ENCODE results near the gene ARHGEF4. TPM values are rescaled to one million over a fixed set of nuclear protein-coding genes. Genes with fewer than 3 reads are reported as not detected.

ARHGEF4 gene
- polyA plus RNA-seq, 3 donors = 0.05 TPM; not detected in 2

- H3K27me3 ChIP-seq (ENCODE audit: control insufficient read depth in 2 of 2, insufficient read depth in 2 of 2, low read length in 2 of 2) = no peaks in the 10 kb centered on the region
- TF ChIP-seq, protein P1, sequence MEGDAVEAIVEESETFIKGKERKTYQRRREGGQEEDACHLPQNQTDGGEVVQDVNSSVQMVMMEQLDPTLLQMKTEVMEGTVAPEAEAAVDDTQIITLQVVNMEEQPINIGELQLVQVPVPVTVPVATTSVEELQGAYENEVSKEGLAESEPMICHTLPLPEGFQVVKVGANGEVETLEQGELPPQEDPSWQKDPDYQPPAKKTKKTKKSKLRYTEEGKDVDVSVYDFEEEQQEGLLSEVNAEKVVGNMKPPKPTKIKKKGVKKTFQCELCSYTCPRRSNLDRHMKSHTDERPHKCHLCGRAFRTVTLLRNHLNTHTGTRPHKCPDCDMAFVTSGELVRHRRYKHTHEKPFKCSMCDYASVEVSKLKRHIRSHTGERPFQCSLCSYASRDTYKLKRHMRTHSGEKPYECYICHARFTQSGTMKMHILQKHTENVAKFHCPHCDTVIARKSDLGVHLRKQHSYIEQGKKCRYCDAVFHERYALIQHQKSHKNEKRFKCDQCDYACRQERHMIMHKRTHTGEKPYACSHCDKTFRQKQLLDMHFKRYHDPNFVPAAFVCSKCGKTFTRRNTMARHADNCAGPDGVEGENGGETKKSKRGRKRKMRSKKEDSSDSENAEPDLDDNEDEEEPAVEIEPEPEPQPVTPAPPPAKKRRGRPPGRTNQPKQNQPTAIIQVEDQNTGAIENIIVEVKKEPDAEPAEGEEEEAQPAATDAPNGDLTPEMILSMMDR (IDR thresholded peaks at IDR 0.05) = no peak
- Mint-ChIP-seq H3K9me3 (peaks cover 0 to 3% (median 0%) of the 10 kb centered on the region in 7 donors), H3K4me3 (no peak overlapping the region), H3K4me1 (peaks cover 9% of the 10 kb centered on the region), H3K27me3 (ENCODE audit: low read depth in 3 of 3) (peaks cover 0 to 3% (median 2%) of the 10 kb centered on the region in 3 donors), H3K27ac (peak overlapping the region in 3 of 7 donors; percentile 7 to 77 (median 41)), H3K36me3 (no peaks in the 10 kb centered on the region)
- H3K9ac ChIP-seq (ENCODE audit: insufficient read depth, low read length, poor library complexity, severe bottlenecking) = no peak overlapping the region
- intact Hi-C loops (cut with micrococcal nuclease) = no loop called here
- no peak overlapping the region for H3K4me2 ChIP-seq (replicated peaks; ENCODE audit: extremely low read depth, low read length, poor library complexity, severe bottlenecking)
- no peak overlapping the region for H3K4me3 ChIP-seq (replicated peaks in 1 of 3; ENCODE audit: low read depth in 2 of 3, low read length in 3 of 3)
- no peaks in the 10 kb centered on the region for H4K20me1 ChIP-seq (ENCODE audit: insufficient read depth, low read length)
- 29% methylated on average over 4 of the region's 17 CpGs for WGBS (ENCODE audit: insufficient coverage)
- peaks cover 0 to 29% of the 10 kb centered on the region in 2 donors for H3K4me1 ChIP-seq (ENCODE audit: control insufficient read depth in 1 of 2, insufficient read depth in 2 of 2, low read length in 2 of 2)
- peak overlapping the region; percentile 38 for H2AFZ ChIP-seq (ENCODE audit: insufficient read depth, low read depth, low read length, poor library complexity, severe bottlenecking)
- peak; percentile 28 to 63 (median 48) for DNase-seq
- no peaks in the 10 kb centered on the region for H3K9me3 ChIP-seq (replicated peaks in 1 of 2; ENCODE audit: control insufficient read depth in 1 of 2, insufficient read depth in 1 of 2, low read length in 2 of 2)
- no peaks in the 10 kb centered on the region for H3K36me3 ChIP-seq (replicated peaks in 1 of 2; ENCODE audit: control insufficient read depth in 1 of 2, insufficient read depth in 2 of 2, low read length in 2 of 2)
- peak overlapping the region in 1 of 2 donors; percentile 73 for H3K27ac ChIP-seq (ENCODE audit: low read depth in 1 of 2, low read length in 2 of 2)
- no peaks in the 10 kb centered on the region for H3K79me2 ChIP-seq (ENCODE audit: insufficient read depth, low read length)
Measured at GRCh38 chr2:130864830-130865800, 28.4 kb downstream of the ARHGEF4 start.

DNA sequence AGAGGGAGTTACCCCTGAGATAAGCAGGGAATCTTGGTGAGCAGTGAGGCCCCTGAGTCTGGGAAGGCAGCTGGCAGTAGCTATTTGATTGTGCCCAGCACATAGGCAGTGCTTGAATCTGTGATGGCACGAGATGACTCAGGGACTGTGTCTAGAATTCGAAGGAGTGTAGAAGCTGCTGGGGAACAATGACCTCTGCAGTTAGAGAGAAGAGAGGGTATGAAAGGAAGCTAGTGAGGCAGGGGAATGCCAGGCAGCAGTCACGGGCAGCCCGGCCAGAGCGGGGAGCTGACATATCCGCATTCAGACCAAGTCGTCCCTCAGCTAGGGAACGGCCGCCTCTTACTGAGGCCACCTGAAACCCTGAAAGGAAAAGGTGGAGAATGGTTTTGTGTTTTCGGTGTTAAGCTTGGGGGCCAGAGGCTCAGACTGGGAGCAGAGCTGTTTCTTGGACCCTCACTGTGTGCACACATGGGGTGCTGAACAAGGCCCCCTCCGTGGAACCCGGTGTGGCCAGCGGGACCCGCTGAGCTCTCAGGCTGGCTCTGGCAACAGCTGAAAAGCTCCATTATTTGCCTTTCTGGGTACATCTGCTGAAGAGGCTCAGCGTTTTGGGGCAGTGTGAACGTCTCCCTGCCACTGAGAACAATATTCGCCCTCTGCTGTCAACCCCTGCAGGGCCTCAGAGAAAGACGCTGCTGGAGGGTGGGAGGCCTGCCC lies 32.9 kb downstream of the ARHGEF4 start:
- Histone ChIP-seq H3K36me3 (replicated peaks in 1 of 2; ENCODE audit: control insufficient read depth in 1 of 2, insufficient read depth in 2 of 2, low read length in 2 of 2) (no peaks in the 10 kb centered on the region), H3K27ac (ENCODE audit: low read depth in 1 of 2, low read length in 2 of 2) (no peak overlapping the region), H3K79me2 (ENCODE audit: insufficient read depth, low read length) (no peaks in the 10 kb centered on the region), H2AFZ (ENCODE audit: insufficient read depth, low read depth, low read length, poor library complexity, severe bottlenecking) (no peak overlapping the region), H3K4me2 (replicated peaks; ENCODE audit: extremely low read depth, low read length, poor library complexity, severe bottlenecking) (no peak overlapping the region), H4K20me1 (ENCODE audit: insufficient read depth, low read length) (no peaks in the 10 kb centered on the region), H3K4me1 (ENCODE audit: control insufficient read depth in 1 of 2, insufficient read depth in 2 of 2, low read length in 2 of 2) (peaks cover 0 to 23% of the 10 kb centered on the region in 2 donors), H3K9ac (ENCODE audit: insufficient read depth, low read length, poor library complexity, severe bottlenecking) (no peak overlapping the region), H3K27me3 (ENCODE audit: control insufficient read depth in 2 of 2, insufficient read depth in 2 of 2, low read length in 2 of 2) (no peaks in the 10 kb centered on the region), H3K4me3 (replicated peaks in 1 of 3; ENCODE audit: low read depth in 2 of 3, low read length in 3 of 3) (no peak overlapping the region), H3K9me3 (replicated peaks in 1 of 2; ENCODE audit: control insufficient read depth in 1 of 2, insufficient read depth in 1 of 2, low read length in 2 of 2) (no peaks in the 10 kb centered on the region)
- no peak overlapping the region for H3K27ac Mint-ChIP-seq
- H3K27me3 Mint-ChIP-seq (ENCODE audit: low read depth in 3 of 3) = peaks cover 0 to 4% (median 3%) of the 10 kb centered on the region in 3 donors
- peaks cover 9% of the 10 kb centered on the region for H3K4me1 Mint-ChIP-seq
- DNase-seq = no peak
- intact Hi-C loops (cut with micrococcal nuclease) = loop anchor here in 1 of 2 donors (5.0 kb wide), 1 partner anchor 72 kb away; no protein-coding TSS in a partner anchor
- 94% methylated on average over 13 of the region's 18 CpGs for WGBS (ENCODE audit: insufficient coverage)
- peaks cover 0 to 3% (median 0%) of the 10 kb centered on the region in 7 donors for H3K9me3 Mint-ChIP-seq
- no peak overlapping the region for H3K4me3 Mint-ChIP-seq
- TF ChIP-seq, protein P1 (IDR thresholded peaks at IDR 0.05) = no peak
- H3K36me3 Mint-ChIP-seq = no peaks in the 10 kb centered on the region

Data from CD14-positive monocyte (primary cell).